GM12865 (cell line): ENCODE results near the gene WWP2.

Experiments
- DNase-seq: peaks from one replicate; pipeline ENCODE4 v3.0.0; 2010; ENCODE audit warnings: low read depth
- H3K4me3 ChIP-seq: 2 replicates; pipeline ENCODE4 v1.5.1; 2011; ENCODE audit warnings: mild to moderate bottlenecking, low read depth, low read length, control low read depth
- TF ChIP-seq, protein P1 (sequence below): IDR thresholded peaks from 2 replicates; pipeline ENCODE4 v1.5.1; 2011; ENCODE audit warnings: low read length, control low read depth, low read depth, inconsistent platforms; ENCODE audit not compliant: insufficient read depth; ENCODE audit errors: missing control alignments

WWP2 gene

DNA sequence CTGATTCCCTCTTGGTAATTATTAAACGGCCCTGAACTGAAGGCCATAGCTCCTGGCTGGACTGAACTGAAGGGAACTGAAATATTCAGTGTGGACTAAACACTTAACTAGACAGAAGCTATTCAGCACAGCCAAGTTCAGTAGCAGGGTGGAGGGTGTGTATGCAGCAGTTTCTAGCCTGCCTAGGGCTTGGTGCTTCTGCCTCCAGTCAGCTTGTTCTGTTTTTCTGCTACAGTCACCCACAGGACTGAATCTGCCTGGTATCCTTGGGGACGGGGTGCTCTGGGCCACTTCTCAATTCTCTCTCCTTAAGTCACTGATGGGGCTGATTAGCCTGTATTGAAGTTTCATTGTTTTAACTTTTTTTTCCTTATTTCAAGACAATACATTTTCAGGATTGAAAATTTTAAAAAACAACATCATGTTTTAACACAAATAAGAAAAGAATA, 77.1 kb downstream of the WWP2 start:
- no peak for DNase-seq

GRCh38 chr16:69839798-69840409, 77.8 kb downstream of the WWP2 start:
- TF ChIP-seq, protein P1, sequence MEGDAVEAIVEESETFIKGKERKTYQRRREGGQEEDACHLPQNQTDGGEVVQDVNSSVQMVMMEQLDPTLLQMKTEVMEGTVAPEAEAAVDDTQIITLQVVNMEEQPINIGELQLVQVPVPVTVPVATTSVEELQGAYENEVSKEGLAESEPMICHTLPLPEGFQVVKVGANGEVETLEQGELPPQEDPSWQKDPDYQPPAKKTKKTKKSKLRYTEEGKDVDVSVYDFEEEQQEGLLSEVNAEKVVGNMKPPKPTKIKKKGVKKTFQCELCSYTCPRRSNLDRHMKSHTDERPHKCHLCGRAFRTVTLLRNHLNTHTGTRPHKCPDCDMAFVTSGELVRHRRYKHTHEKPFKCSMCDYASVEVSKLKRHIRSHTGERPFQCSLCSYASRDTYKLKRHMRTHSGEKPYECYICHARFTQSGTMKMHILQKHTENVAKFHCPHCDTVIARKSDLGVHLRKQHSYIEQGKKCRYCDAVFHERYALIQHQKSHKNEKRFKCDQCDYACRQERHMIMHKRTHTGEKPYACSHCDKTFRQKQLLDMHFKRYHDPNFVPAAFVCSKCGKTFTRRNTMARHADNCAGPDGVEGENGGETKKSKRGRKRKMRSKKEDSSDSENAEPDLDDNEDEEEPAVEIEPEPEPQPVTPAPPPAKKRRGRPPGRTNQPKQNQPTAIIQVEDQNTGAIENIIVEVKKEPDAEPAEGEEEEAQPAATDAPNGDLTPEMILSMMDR, result no peak
- DNase-seq, result no peak
- no peak overlapping the region for H3K4me3 ChIP-seq

More for the DNA sequence above, 77.1 kb downstream of the WWP2 start:
- TF ChIP-seq, protein P1, result no peak
- H3K4me3 ChIP-seq, result no peak overlapping the region

- DNase-seq, result no peak
- no peak overlapping the region for H3K4me3 ChIP-seq
- TF ChIP-seq, protein P1, result no peak
Measured at GRCh38 chr16:69840975-69841374, 78.8 kb downstream of the WWP2 start.

- no peak overlapping the region for H3K4me3 ChIP-seq
- TF ChIP-seq, protein P1, result no peak
Measured at GRCh38 chr16:69844441-69844840, 82.3 kb downstream of the WWP2 start.

DNA sequence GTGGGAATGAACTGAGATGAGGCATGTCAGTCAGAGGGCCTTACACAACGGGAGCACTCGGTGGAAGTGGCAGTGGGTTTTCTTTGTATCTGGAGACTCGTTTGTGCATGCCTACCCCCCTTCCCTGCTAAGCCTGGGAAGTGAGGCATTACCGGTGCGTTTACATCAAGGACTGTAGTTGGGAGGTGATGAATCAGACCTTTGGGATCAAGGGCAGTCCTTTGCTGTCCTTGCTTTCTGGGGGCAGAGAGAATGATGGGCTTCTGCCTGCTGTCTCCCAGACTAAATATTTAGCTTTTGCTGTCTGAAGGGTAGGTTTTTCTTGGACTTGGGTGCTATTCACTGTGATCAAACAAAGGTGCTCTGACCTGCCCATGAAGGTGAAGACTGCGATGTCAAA, 83.0 kb downstream of the WWP2 start:
- TF ChIP-seq, protein P1, result no peak
- no peak for DNase-seq
- no peak overlapping the region for H3K4me3 ChIP-seq

More at GRCh38 chr16:69844441-69844840, 82.3 kb downstream of the WWP2 start:
- DNase-seq, result no peak

DNA sequence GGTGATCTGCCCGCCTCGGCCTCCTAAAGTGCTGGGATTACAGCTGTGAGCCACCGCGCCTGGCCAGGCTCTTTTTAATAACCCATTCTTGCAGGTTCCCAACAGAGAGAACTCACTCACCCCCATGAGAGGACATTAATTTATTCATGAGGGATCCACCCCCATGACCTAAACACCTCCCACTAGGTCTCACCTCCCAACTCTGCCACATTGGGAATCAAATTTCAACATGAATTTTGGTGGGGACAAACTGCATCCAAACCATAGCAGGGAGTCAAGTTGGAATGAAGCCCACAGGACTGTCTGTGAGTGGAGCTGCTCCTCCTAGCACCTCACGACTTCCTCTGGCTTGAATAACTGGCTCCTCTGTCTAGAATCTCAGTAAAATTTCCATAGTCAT, 85.5 kb downstream of the WWP2 start:
- no peak for DNase-seq
- no peak overlapping the region for H3K4me3 ChIP-seq
- TF ChIP-seq, protein P1, result no peak
